UCSD-AML1 (cell line): ENCODE data around the gene SACS.
"Not testable (repeated sequence)": the region's sequence is repeated elsewhere in the genome, so short reads cannot be mapped to it uniquely, and the experiment has no call there.

Experiments
- DNase-seq: peaks from one replicate; lab custom pipeline; 2025; ENCODE audit not compliant: unreplicated experiment; lab: John Stamatoyannopoulos, UW

SACS gene

GRCh38 chr13:23411706-23412105 is 21.8 kb downstream of the SACS start:
- no peak for DNase-seq

- DNase-seq: no peak
These were observed 22.3 kb downstream of the SACS start for GRCh38 chr13:23411220-23411619.

DNA sequence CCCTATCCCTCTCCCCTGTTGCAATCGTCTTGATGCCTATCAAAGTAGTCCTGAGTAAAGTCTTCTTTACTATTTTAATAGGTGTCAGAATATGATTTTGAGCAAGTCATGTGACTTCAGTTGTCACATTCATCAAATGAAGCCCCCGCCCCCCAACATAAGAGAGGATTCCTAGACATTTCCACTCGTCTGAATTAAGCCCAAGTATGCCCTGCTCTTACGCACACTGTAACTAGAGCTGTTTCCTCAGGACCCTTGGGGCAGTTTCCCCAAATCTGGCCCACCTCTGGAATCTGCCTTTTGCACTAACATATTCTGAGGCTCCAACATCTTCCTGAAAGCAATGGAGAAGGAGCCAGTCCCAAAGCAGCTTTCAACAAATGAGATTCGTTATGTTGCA is 25.5 kb downstream of the SACS start:
- DNase-seq: no peak

DNA sequence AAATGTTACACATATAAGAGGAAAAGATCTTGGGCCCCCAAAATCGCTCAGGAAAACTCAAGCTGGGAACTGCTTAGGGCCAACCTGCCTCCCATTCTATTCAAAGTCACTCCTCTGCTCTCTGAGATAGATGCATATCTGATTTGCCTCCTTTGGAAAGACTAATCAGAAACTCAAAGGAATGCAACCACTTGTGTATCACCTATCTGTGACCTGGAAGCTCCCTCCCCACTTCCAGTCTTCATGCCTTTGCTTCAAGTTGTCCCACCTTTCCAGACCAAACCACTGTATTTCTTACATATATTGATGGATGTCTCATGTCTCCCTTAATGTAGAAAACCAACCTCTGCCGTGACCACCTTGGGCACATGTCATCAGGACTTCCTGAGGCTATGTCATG is 32.3 kb downstream of the SACS start:
- not testable (repeated sequence) for DNase-seq

DNA sequence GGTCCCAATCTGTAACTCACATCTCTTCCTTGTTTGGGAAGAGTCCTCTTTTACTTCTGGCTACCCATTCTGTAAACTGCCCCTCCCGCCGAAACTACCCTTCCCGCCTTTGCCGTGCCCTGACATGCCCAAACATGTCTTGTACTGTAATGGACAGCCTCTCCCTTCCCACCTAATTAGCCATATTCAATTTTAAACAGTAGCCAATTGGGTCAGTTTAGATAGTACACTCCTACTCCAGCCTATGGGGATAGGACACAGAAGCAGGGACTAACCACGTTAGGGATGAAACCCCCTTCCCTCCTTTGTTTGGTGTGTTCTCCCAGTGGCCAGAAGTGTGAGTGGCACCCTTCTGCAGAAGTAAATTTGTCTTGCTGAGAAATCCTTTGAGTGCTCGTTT is 34.2 kb downstream of the SACS start:
- DNase-seq: no peak

- no peak for DNase-seq
These were observed 38.7 kb downstream of the SACS start for GRCh38 chr13:23394821-23395220.

GRCh38 chr13:23392925-23393645 is 40.4 kb downstream of the SACS start:
- no peak for DNase-seq

GRCh38 chr13:23392313-23392712 is 41.2 kb downstream of the SACS start:
- DNase-seq: no peak

DNA sequence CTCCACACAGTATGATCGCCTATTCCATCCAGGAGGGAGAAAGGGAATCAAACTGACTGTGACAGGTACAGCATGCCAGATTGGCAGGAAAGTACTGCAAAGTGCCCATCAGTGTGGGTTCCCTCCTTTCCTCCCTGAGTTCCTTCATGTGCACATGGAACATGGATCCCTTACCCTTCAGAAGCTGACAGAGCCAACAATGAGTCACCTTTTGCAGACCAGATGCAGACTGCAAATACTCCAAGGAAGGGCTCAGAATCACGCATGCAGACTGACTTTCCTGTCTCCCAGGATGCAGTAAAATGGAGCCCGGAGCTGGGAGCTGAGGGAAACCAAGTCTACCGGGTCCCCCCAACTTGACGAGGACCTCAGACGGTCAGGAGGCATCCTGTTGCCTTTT is 41.8 kb downstream of the SACS start:
- DNase-seq: no peak

- no peak for DNase-seq
These were observed 47.0 kb downstream of the SACS start for GRCh38 chr13:23386533-23386932.

GRCh38 chr13:23385931-23386330 is 47.6 kb downstream of the SACS start:
- no peak for DNase-seq

- DNase-seq: no peak
These were observed 49.4 kb downstream of the SACS start for GRCh38 chr13:23384111-23384510.

GRCh38 chr13:23383151-23383550 is 50.4 kb downstream of the SACS start:
- DNase-seq: no peak

DNA sequence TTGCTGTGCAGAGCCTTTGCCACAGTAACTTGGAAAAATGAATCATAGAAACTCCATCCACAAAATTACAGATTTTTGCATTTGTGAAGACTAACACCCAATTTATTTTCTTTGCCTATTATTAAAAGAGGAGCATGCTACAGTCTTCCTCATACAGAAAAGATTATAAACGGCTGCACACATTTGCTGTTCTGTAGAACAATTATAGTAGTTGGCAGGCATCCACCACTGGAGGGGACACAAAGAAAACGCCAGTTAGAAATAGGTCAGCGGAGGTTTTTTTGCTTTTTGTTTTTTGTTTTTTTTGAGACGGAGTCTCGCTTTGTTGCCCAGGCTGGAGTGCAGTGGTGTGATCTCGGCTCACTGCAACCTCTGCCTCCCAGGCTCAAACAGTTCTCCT is 51.6 kb downstream of the SACS start:
- DNase-seq: no peak

- DNase-seq: no peak
These were observed 53.0 kb downstream of the SACS start for GRCh38 chr13:23380534-23380933.

DNA sequence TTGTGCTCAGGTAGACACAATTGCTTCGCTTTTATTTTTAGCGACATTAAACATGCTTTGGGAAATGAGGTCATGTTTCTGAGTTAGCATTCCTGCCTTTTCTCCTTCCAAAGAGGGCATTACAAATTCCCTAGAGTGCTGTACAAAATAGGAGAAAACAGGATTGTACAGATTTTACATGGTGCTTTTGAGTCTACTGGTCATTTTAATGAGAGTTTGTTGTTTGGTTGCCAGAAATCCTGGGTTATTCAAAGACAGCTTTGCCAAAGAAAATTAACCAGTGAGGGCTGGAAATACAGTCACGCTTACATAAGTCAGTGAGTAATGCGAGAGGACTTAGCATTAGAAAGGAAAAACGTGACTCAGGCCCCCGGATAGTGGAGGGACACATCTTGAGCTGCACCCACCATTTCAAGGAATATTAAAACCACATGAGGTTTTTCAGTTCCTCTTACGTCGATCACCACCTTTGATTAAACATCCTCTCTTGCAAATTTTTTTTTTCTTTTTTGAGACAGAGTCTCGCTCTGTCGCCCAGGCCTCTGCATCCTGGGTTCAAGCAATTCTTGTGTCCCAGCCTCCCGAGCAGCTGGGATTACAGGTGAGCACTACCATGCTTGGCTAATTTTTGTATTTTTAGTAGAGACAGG is 55.4 kb downstream of the SACS start:
- DNase-seq: peak; percentile 25

- no peak for DNase-seq
These were observed 55.9 kb downstream of the SACS start for GRCh38 chr13:23377579-23377978.

- peak; percentile 97 for DNase-seq
These were observed 58.2 kb downstream of the SACS start for GRCh38 chr13:23375001-23375971.

DNA sequence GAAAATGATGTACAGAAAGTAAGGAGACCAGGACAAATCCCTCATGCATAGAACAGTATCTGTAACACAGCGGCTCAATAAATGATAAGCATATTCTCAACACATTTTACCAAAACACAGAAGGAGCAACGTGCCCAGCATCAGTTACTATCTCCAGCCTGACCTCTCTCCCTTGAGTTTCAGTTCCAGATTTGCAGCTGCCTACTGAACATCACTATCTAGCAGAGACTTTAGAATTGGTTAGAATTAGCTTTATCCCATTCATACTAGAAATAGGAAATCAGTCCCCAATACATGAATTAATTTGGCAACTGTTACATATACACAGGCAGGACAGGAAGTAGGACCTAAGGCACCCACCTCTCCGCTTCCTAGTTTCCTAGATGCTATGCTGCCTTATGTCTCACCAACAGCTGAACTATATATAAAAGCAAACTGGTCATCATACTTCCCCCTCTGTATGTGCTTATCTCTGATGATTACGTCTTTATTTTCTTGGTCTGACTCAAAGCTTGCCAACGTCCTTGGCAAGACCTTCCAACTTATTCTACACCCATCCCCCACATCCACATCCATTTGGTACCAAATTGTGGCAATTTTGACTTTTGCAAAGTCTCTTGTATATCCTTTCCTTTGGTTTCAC is 61.1 kb downstream of the SACS start:
- no peak for DNase-seq

DNA sequence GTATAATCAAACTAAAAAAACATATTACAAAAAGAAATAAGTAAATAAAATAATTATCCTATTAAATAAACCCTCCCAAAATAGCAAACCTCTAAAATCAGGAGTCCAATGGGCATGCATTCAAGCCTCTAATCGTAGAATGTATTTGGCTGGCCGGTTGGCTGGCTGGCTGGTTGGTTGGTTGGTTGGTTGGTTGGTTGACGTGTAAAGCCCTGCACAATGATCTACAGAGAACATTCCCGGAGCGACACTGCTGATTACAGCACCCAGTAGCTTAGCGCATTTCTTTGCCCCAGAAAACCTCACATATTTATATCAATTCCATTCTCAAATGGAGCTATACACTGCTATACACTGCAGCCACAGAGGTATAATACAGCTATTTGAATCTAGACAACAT is 65.6 kb downstream of the SACS start:
- DNase-seq: no peak

DNA sequence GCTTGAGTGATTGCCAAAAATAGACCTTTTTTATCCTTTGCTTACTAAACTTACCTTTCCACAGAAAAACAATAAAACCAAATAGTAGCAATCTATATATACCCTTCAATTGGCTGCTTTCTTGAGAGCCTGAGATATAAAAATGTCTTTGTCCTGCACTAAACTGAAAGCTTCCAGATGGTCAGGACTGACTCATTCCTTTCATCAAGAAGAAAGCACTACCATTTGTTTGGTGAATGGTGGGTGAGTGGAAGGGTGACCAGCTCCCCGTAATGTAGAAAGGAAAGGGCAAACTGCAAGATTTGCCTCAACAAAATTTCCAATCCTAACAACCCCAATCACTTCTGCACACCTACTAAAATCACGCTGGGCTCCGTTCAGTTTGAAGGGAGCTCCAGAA is 67.8 kb downstream of the SACS start:
- no peak for DNase-seq
